ENCODE data around the gene TMEM175. TPM values are rescaled to one million over a fixed set of nuclear protein-coding genes. Genes with fewer than 3 reads are reported as not detected.
"Not testable (repeated sequence)": the region's sequence is repeated elsewhere in the genome, so short reads cannot be mapped to it uniquely, and the experiment has no call there.

The TMEM175 gene
- total RNA-seq, 1 donor, result 13.8 TPM

DNA sequence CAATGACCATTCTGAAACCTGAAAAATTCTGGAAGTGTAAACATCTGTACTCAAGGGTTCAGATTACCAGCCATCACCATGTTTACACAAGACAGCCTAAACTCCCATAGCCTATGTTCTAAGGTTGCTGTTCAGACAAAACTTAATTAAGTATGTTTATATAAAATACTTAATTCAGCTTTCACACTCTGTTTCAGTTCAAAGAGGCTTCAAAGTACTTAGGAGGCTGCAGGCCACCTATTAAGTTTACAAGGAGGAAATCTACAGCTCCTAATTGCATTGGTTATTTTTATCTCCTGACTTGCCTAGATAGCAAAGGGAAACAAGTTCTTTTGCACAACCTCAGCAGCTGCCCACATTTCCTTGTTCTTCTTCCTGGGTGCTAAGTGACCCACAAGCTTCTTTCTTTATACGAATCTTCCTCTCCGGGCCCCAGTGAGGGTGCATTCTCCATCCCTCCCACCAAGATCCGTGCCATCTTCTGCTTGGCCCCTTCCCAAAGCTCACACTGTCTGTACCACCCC is 2.2 kb upstream of the TMEM175 start:
- TF ChIP-seq, protein P1, sequence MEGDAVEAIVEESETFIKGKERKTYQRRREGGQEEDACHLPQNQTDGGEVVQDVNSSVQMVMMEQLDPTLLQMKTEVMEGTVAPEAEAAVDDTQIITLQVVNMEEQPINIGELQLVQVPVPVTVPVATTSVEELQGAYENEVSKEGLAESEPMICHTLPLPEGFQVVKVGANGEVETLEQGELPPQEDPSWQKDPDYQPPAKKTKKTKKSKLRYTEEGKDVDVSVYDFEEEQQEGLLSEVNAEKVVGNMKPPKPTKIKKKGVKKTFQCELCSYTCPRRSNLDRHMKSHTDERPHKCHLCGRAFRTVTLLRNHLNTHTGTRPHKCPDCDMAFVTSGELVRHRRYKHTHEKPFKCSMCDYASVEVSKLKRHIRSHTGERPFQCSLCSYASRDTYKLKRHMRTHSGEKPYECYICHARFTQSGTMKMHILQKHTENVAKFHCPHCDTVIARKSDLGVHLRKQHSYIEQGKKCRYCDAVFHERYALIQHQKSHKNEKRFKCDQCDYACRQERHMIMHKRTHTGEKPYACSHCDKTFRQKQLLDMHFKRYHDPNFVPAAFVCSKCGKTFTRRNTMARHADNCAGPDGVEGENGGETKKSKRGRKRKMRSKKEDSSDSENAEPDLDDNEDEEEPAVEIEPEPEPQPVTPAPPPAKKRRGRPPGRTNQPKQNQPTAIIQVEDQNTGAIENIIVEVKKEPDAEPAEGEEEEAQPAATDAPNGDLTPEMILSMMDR (IDR thresholded peaks at IDR 0.05; ENCODE audit: insufficient read depth, low read length), result no peak
- peak overlapping the region; percentile 7 for H3K4me3 ChIP-seq (ENCODE audit: low read depth, low read length)
- peak; percentile 12 for DNase-seq (ENCODE audit: low read depth)

DNA sequence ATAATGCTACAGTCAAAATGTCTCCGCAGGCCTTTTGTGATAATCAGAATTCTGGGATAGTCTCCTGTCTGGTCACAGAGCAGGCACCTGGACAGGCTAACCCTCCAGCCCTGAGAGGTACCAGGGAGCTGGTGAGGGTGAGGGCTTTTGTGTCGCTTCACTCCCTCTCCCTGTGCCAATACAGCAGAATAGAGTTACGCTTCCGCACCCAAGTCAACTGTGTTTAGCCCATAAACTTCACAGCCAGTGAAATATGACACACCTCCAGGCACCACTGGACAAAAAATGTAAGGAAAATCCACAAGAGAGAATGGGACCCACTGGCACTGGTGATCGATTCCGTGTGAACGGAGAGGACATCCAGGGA is 1.4 kb upstream of the TMEM175 start:
- peak overlapping the region; percentile 99 for H3K4me3 ChIP-seq (ENCODE audit: low read depth, low read length)
- no peak for DNase-seq (ENCODE audit: low read depth)
- TF ChIP-seq, protein P1 (IDR thresholded peaks at IDR 0.05; ENCODE audit: insufficient read depth, low read length), result no peak

DNA sequence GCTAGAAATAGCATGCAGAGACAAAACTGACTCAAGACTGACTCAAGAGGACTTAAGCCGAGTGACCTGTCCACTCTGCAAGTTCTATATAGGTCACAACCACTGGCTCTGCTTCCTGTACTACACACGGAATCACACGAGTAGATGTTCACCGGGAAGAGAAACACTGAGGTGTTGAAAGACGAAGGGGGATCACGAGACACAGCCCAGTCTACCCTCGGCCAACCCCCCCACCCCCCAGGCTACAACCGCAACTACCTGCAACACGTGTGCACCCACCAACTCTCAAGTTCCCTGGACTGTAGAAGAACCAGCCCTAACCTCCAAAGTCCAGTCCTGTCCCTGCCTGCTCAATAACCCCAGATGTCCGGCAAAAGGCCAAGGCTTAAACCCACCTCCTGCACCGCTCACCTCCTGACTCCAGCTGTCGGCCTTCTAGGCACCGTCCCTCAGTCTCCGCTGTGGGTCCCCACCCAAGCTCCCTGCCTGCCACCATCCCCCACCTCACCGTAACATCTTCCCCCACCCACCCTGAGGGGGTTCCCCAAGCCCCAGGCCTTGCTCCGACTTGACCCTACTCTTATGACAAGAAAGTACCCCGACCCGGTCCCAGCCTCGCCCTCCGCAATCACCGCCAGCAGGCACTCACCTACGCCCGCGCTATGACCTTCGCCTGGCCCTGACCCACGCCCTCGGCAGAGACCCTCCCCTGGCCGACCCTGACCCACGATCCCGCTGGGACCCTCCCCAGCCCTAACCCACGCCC is 883 bp upstream of the TMEM175 start:
- peak overlapping the region; percentile 99 for H3K4me3 ChIP-seq (ENCODE audit: low read depth, low read length)
- DNase-seq (ENCODE audit: low read depth), result peak; percentile 41
- TF ChIP-seq, protein P1 (IDR thresholded peaks at IDR 0.05; ENCODE audit: insufficient read depth, low read length), result no peak

DNA sequence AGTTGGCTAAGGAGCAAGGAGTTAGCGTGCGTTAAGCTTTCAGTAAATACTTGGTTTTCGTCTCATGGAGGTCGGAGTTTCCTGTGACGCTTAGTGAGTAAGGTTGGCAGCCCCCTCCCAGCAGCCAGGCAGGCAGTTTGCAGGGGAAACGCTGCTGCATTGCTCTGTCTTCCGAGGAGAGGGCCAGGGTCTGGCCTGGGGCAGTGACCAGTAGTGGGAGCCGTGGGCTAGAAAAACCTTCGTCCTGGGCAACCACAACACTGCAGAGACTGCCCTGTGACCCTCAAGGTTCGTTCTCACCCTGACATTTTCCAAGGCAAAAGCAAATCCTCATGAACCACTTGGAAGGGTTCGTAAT is 432 bp downstream of the TMEM175 start:
- DNase-seq (ENCODE audit: low read depth), result no peak
- TF ChIP-seq, protein P1 (IDR thresholded peaks at IDR 0.05; ENCODE audit: insufficient read depth, low read length), result no peak

DNA sequence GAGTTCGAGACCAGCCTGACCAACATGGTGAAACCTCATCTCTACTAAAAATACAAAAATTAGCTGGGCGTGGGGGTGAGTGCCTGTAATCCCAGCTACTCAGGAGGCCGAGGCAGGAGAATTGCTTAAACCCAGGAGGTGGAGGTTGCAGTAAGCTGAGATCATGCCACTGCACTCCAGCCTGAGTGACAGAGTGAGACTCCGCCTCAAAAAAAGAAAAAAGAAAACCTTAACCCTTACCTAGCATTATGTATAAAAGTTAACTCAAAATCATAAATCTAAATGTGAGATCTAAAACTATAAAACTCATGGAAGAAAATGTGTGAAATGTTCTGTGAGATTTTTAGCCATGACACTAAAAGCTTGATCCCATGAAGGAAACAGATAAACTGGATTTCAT is 7.2 kb downstream of the TMEM175 start:
- DNase-seq (ENCODE audit: low read depth); H3K4me3 ChIP-seq (ENCODE audit: low read depth, low read length): not testable (repeated sequence)

More for the DNA sequence above, 432 bp downstream of the TMEM175 start:
- H3K4me3 ChIP-seq (ENCODE audit: low read depth, low read length), result peak overlapping the region; percentile 99

DNA sequence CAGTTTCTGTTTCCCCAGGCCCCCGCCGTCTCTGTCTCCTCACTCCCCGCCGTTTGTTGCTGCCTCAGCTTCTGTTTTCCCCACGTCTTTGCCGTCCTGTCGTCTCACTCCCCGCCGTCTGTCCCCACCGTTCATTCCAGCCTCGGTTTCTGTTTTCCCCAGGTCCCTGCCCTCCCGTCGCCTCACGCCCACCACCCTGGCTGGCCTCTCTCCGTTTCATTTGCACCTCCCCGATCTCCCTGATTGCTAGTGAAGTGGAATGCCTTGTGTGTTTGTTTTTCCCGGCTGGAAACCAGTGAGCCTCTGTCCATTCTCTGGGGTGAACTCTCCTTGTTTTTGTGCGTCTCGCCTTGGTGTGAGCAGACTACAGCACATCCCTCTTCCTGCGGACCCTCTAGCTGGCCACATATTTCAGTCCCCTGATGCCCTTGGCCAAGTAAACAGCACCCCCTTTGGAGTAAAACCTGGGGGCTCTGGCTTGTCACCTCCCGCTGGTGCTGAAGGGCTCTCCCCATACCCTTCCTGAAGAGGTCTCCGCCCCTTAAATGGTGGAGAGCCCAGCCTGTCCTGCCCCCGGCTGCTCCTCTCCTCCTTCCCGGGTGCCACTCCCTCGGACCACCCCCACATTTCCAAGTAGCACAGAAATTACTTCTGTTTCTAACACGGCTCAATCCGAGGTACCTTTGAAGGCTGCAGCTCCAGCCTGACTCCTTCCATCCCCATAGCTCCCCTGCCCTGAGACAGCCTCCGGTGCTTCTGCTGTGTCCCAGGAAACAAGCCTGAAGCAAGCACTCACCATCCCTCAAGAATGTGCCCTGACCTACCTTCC is 13.2 kb downstream of the TMEM175 start:
- no peak for DNase-seq (ENCODE audit: low read depth)
- TF ChIP-seq, protein P1 (IDR thresholded peaks at IDR 0.05; ENCODE audit: insufficient read depth, low read length), result no peak
- H3K4me3 ChIP-seq (ENCODE audit: low read depth, low read length), result no peak overlapping the region

DNA sequence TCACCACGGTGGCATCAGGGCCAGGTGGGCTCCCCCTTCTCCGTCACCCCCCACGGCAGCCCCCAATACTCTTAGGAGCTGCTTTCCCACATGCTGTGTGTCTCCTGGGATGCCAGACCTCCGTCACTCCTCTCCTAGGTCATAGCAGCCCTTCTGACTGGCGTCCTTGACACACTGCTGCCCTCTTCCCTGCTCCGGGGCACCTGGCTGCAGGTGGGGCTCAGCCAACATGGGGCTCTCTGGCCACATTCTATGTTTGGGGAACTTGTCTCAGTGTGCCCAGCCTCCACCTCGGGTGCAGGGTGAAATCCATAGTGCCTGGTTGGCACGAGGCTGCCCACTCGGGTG is 13.8 kb downstream of the TMEM175 start:
- DNase-seq (ENCODE audit: low read depth), result no peak
- TF ChIP-seq, protein P1 (IDR thresholded peaks at IDR 0.05; ENCODE audit: insufficient read depth, low read length), result no peak
- H3K4me3 ChIP-seq (ENCODE audit: low read depth, low read length), result no peak overlapping the region

All from fibroblast of the aortic adventitia (primary cell).